TTC549 (cell line): Measurements from ENCODE around the gene DTD1.

Experiments
- FAIRE-seq: peaks from 2 replicates; lab custom pipeline; 2012; peaks lifted over from hg19 to GRCh38; lab: Jason Lieb, UNC

Gene DTD1

GRCh38 chr20:18795366-18795765 is 207.5 kb downstream of the DTD1 start:
- no peak for FAIRE-seq

GRCh38 chr20:18796282-18796833 is 208.5 kb downstream of the DTD1 start:
- FAIRE-seq, result no peak

GRCh38 chr20:18801516-18801915 is 213.7 kb downstream of the DTD1 start:
- no peak for FAIRE-seq

GRCh38 chr20:18802012-18802634 is 214.3 kb downstream of the DTD1 start:
- no peak for FAIRE-seq

GRCh38 chr20:18805881-18806280 is 218.0 kb downstream of the DTD1 start:
- no peak for FAIRE-seq

- FAIRE-seq, result no peak
Measured at GRCh38 chr20:18808712-18809111, 220.9 kb downstream of the DTD1 start.

GRCh38 chr20:18811186-18811585 is 223.3 kb downstream of the DTD1 start:
- no peak for FAIRE-seq

GRCh38 chr20:18811904-18812303 is 224.1 kb downstream of the DTD1 start:
- FAIRE-seq, result no peak

- no peak for FAIRE-seq
Measured at GRCh38 chr20:18813483-18813882, 225.6 kb downstream of the DTD1 start, which contains the start of gene SCP2D1. Gene SCP2D1, plus strand, starts transcription at chr20:18813783. Its CDS starts 33 bp downstream, at chr20:18813816.

- FAIRE-seq, result no peak
Measured at GRCh38 chr20:18815194-18815942, 227.5 kb downstream of the DTD1 start.
